B cell (primary cell): ENCODE measurements around the gene BCAM.

Source experiments
- EZH2 ChIP-seq: IDR thresholded peaks from 2 replicates; pipeline ENCODE4 v1.6.1; 2012; ENCODE audit warnings: borderline replicate concordance, low read depth, mild to moderate bottlenecking, moderate library complexity, low read length; ENCODE audit not compliant: insufficient read depth, poor library complexity, severe bottlenecking
- TF ChIP-seq, protein P1 (sequence below): fragments of 200-600 bp; IDR thresholded peaks from one replicate; pipeline ENCODE4 v1.8.0; 2022; ENCODE audit warnings: antibody characterized with exemption, mild to moderate bottlenecking

DNA sequence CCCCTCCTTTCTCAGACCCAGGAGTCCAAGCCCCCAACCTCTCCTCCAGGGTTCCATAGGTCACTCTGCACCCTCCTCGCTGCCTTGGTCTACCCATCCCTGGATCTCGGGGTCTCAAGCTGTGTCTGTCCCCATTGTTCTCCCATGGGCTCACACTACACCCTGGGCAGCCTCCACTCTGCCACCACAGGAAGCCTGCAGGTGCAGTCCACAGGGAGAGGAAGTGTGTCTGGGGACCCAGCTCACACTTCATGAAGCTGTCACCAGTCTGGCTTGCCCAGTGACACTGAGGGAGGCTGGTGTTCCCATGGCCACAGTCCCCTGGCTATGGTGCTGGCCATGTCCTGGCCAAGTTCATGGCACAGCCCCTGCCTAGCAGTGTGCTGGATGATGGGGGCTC lies 42.5 kb downstream of the BCAM start:
- no peak for TF ChIP-seq EZH2
- TF ChIP-seq, protein P1, sequence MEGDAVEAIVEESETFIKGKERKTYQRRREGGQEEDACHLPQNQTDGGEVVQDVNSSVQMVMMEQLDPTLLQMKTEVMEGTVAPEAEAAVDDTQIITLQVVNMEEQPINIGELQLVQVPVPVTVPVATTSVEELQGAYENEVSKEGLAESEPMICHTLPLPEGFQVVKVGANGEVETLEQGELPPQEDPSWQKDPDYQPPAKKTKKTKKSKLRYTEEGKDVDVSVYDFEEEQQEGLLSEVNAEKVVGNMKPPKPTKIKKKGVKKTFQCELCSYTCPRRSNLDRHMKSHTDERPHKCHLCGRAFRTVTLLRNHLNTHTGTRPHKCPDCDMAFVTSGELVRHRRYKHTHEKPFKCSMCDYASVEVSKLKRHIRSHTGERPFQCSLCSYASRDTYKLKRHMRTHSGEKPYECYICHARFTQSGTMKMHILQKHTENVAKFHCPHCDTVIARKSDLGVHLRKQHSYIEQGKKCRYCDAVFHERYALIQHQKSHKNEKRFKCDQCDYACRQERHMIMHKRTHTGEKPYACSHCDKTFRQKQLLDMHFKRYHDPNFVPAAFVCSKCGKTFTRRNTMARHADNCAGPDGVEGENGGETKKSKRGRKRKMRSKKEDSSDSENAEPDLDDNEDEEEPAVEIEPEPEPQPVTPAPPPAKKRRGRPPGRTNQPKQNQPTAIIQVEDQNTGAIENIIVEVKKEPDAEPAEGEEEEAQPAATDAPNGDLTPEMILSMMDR: no peak
